HepG2 (cell line): ENCODE measurements around the gene C10orf53.

Experiments
- EP300 ChIP-seq, 3 experiments: sonication (generic) in 1 of 3; formaldehyde crosslinking in 1 of 3; IDR thresholded peaks; 2 replicates each; pipeline versions ENCODE4 v1.5.1 to v1.6.1; 2011 to 2020; ENCODE audit warnings: low read depth in 2 of 3, low read length in 2 of 3, borderline replicate concordance in 1 of 3, improper control_type of control experiment in 1 of 3, mild to moderate bottlenecking in 1 of 3, missing genetic modification reagents in 1 of 3, moderate library complexity in 1 of 3
- JARID2 ChIP-seq: sonication (generic); formaldehyde crosslinking; IDR thresholded peaks from 2 replicates; pipeline ENCODE4 v1.8.1; 2023; ENCODE audit warnings: missing genetic modification reagents, inconsistent platforms; ENCODE audit not compliant: insufficient replicate concordance
- MNT ChIP-seq: fragments of 450-650 bp; IDR thresholded peaks from 2 replicates; pipeline ENCODE4 v1.6.1; 2016
- RELA ChIP-seq: sonication (generic); formaldehyde crosslinking; IDR thresholded peaks from 2 replicates; pipeline ENCODE4 v1.4.0; 2020; ENCODE audit warnings: missing genetic modification reagents
- TAF1 ChIP-seq: sonication (generic); formaldehyde crosslinking; IDR thresholded peaks from 2 replicates; pipeline ENCODE4 v1.4.0; 2020; ENCODE audit warnings: missing genetic modification reagents
- TP53 ChIP-seq: sonication (generic); formaldehyde crosslinking; conservative IDR thresholded peaks from 2 replicates; pipeline ENCODE4 v1.4.0; 2020; ENCODE audit warnings: missing genetic modification reagents

- TF ChIP-seq JARID2 (CRISPR knock-in tag) (no peak), RELA (CRISPR knock-in tag) (no peak), MNT (no peak), TP53 (no peak), TAF1 (no peak), EP300 (IDR thresholded peaks at IDR 0.05; ENCODE audit: low read depth in 2 of 2, low read length in 2 of 2) (no peak), EP300 (CRISPR knock-in tag; IDR thresholded peaks at IDR 0.05; ENCODE audit: borderline replicate concordance) (no peak)
These were observed 31.3 kb upstream of the C10orf53 start for GRCh38 chr10:49647985-49648795.
